ENCODE data around the gene NRXN3. TPM values are rescaled to one million over a fixed set of nuclear protein-coding genes. Genes with fewer than 3 reads are reported as not detected.

NRXN3 gene
- total RNA-seq, 1 donor from 2014 or later: 11.4 TPM

GRCh38 chr14:78885884-78886283, 715.7 kb downstream of the NRXN3 start:
- no peak for DNase-seq (ENCODE audit: low spot score in 2 of 2, unreplicated experiment in 2 of 2)
- Mint-ChIP-seq H3K36me3 (no peaks in the 10 kb centered on the region), H3K4me1 (no peaks in the 10 kb centered on the region)

GRCh38 chr14:78897443-78897842, 727.3 kb downstream of the NRXN3 start:
- H3K27me3 Mint-ChIP-seq (ENCODE audit: low read depth): peaks cover 37% of the 10 kb centered on the region
- no peak for DNase-seq (ENCODE audit: low spot score in 2 of 2, unreplicated experiment in 2 of 2)
- TF ChIP-seq CTCF (IDR thresholded peaks at IDR 0.05; ENCODE audit: unreplicated experiment): no peak
- no peak overlapping the region for H3K27ac Mint-ChIP-seq
- no peaks in the 10 kb centered on the region for H3K4me1 Mint-ChIP-seq
- no peaks in the 10 kb centered on the region for H3K36me3 Mint-ChIP-seq
- H3K9me3 Mint-ChIP-seq: peaks cover 10% of the 10 kb centered on the region
- H3K4me3 Mint-ChIP-seq: no peak overlapping the region

More at GRCh38 chr14:78885884-78886283, 715.7 kb downstream of the NRXN3 start:
- Mint-ChIP-seq H3K27ac (no peak overlapping the region), H3K9me3 (peaks cover 6% of the 10 kb centered on the region), H3K27me3 (ENCODE audit: low read depth) (peaks cover 30% of the 10 kb centered on the region), H3K4me3 (no peak overlapping the region)
- TF ChIP-seq CTCF (IDR thresholded peaks at IDR 0.05; ENCODE audit: unreplicated experiment): no peak

GRCh38 chr14:78902010-78902623, 731.9 kb downstream of the NRXN3 start:
- no peaks in the 10 kb centered on the region for H3K4me1 Mint-ChIP-seq
- TF ChIP-seq CTCF (IDR thresholded peaks at IDR 0.05; ENCODE audit: unreplicated experiment): peak; percentile 60
- peak; percentile 25 to 58 for DNase-seq (ENCODE audit: low spot score in 2 of 2, unreplicated experiment in 2 of 2)
- H3K36me3 Mint-ChIP-seq: no peaks in the 10 kb centered on the region
- no peak overlapping the region for H3K27ac Mint-ChIP-seq
- H3K4me3 Mint-ChIP-seq: no peak overlapping the region
- peaks cover 47% of the 10 kb centered on the region for H3K27me3 Mint-ChIP-seq (ENCODE audit: low read depth)
- no peaks in the 10 kb centered on the region for H3K9me3 Mint-ChIP-seq

GRCh38 chr14:78904094-78904493, 733.9 kb downstream of the NRXN3 start:
- H3K9me3 Mint-ChIP-seq: peaks cover 10% of the 10 kb centered on the region
- no peaks in the 10 kb centered on the region for H3K36me3 Mint-ChIP-seq
- H3K4me3 Mint-ChIP-seq: no peak overlapping the region
- H3K4me1 Mint-ChIP-seq: no peaks in the 10 kb centered on the region
- H3K27me3 Mint-ChIP-seq (ENCODE audit: low read depth): peaks cover 39% of the 10 kb centered on the region
- no peak for DNase-seq (ENCODE audit: low spot score in 2 of 2, unreplicated experiment in 2 of 2)
- no peak for TF ChIP-seq CTCF (IDR thresholded peaks at IDR 0.05; ENCODE audit: unreplicated experiment)
- no peak overlapping the region for H3K27ac Mint-ChIP-seq

- no peak overlapping the region for H3K4me3 Mint-ChIP-seq
- H3K4me1 Mint-ChIP-seq: peaks cover 11% of the 10 kb centered on the region
- peaks cover 46% of the 10 kb centered on the region for H3K27me3 Mint-ChIP-seq (ENCODE audit: low read depth)
- H3K36me3 Mint-ChIP-seq: no peaks in the 10 kb centered on the region
- no peaks in the 10 kb centered on the region for H3K9me3 Mint-ChIP-seq
- H3K27ac Mint-ChIP-seq: no peak overlapping the region
- no peak for TF ChIP-seq CTCF (IDR thresholded peaks at IDR 0.05; ENCODE audit: unreplicated experiment)
- DNase-seq (ENCODE audit: low spot score in 2 of 2, unreplicated experiment in 2 of 2): no peak
These were observed 747.3 kb downstream of the NRXN3 start for GRCh38 chr14:78917462-78917861.

All from mesothelial cell of epicardium (in vitro differentiated cells).